Medulla oblongata (tissue), 1 donor: ENCODE results near the gene ICA1L.

Experiments used
- DNase-seq: peaks from one replicate; pipeline ENCODE4 v3.0.0-alpha.2; 2015; ENCODE audit errors: extremely low spot score

Gene ICA1L

GRCh38 chr2:202847693-202848524 lies 23.7 kb downstream of the ICA1L start:
- no peak for DNase-seq

- DNase-seq, result no peak
These were observed 26.9 kb downstream of the ICA1L start for GRCh38 chr2:202844656-202845055.

- DNase-seq, result no peak
These were observed 28.9 kb downstream of the ICA1L start for GRCh38 chr2:202842690-202843089.

- DNase-seq, result no peak
These were observed 30.3 kb downstream of the ICA1L start for GRCh38 chr2:202841090-202841867.

GRCh38 chr2:202831242-202832220 lies 40.0 kb downstream of the ICA1L start:
- peak; percentile 56 for DNase-seq

- DNase-seq, result no peak
These were observed 46.7 kb downstream of the ICA1L start for GRCh38 chr2:202824901-202825300.

- DNase-seq, result no peak
These were observed 49.2 kb downstream of the ICA1L start for GRCh38 chr2:202822411-202822810.

GRCh38 chr2:202821206-202822160 lies 50.1 kb downstream of the ICA1L start:
- no peak for DNase-seq

GRCh38 chr2:202818321-202818720 lies 53.2 kb downstream of the ICA1L start:
- DNase-seq, result no peak

- DNase-seq, result no peak
These were observed 53.8 kb downstream of the ICA1L start for GRCh38 chr2:202817771-202818170.

GRCh38 chr2:202815548-202816360 lies 55.8 kb downstream of the ICA1L start:
- no peak for DNase-seq

GRCh38 chr2:202814226-202814625 lies 57.3 kb downstream of the ICA1L start:
- DNase-seq, result no peak

- no peak for DNase-seq
These were observed 58.2 kb downstream of the ICA1L start for GRCh38 chr2:202813387-202813786.

- DNase-seq, result no peak
These were observed 62.8 kb downstream of the ICA1L start for GRCh38 chr2:202808754-202809153.

GRCh38 chr2:202807431-202808138 lies 64.0 kb downstream of the ICA1L start:
- peak; percentile 78 for DNase-seq

- peak; percentile 11 for DNase-seq
These were observed 65.7 kb downstream of the ICA1L start for GRCh38 chr2:202805911-202806310.

GRCh38 chr2:202797944-202798343 lies 73.6 kb downstream of the ICA1L start:
- no peak for DNase-seq

- no peak for DNase-seq
These were observed 80.9 kb downstream of the ICA1L start for GRCh38 chr2:202790676-202791075.

- no peak for DNase-seq
These were observed 84.7 kb downstream of the ICA1L start for GRCh38 chr2:202786842-202787241.
